ENCODE measurements around the gene FBP1. TPM values are rescaled to one million over a fixed set of nuclear protein-coding genes. Genes with fewer than 3 reads are reported as not detected.

FBP1 gene
- total RNA-seq, 1 experiment from 2014 or later: 2.3 TPM

DNA sequence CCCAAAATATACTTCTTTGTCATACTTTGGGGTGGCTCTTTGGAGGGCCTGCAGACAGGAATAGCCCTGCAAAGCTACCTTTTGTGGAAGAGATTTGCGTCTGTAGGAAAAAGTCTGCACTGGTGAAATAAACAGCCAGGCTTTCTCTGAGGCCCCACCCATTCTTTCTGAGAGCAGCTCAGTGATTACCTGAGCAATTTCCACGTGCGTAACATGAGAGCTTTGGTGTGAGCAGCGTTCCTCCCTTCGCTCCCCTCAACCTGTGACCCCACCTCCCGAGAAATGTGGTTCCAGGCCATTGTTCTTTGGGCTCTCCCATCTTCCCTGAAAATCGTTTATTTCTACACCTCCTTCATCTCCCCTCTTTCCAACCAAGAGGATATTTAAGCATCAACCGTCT is 23.8 kb upstream of the FBP1 start:
- TF ChIP-seq, protein P1, sequence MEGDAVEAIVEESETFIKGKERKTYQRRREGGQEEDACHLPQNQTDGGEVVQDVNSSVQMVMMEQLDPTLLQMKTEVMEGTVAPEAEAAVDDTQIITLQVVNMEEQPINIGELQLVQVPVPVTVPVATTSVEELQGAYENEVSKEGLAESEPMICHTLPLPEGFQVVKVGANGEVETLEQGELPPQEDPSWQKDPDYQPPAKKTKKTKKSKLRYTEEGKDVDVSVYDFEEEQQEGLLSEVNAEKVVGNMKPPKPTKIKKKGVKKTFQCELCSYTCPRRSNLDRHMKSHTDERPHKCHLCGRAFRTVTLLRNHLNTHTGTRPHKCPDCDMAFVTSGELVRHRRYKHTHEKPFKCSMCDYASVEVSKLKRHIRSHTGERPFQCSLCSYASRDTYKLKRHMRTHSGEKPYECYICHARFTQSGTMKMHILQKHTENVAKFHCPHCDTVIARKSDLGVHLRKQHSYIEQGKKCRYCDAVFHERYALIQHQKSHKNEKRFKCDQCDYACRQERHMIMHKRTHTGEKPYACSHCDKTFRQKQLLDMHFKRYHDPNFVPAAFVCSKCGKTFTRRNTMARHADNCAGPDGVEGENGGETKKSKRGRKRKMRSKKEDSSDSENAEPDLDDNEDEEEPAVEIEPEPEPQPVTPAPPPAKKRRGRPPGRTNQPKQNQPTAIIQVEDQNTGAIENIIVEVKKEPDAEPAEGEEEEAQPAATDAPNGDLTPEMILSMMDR (IDR thresholded peaks at IDR 0.05; ENCODE audit: insufficient read depth in 1 of 2, low read depth in 1 of 2, low read length in 1 of 2, severe bottlenecking in 1 of 2, unreplicated experiment in 1 of 2): no peak
- Histone ChIP-seq H3K4me1 (peaks cover 10% of the 10 kb centered on the region), H3K9me3 (no peaks in the 10 kb centered on the region), H3K27me3 (replicated peaks; ENCODE audit: control insufficient read depth, insufficient read depth, low read length) (no peaks in the 10 kb centered on the region), H3K4me3 (ENCODE audit: low read depth, low read length) (no peak overlapping the region), H3K36me3 (ENCODE audit: control insufficient read depth, insufficient read depth, low read length) (no peaks in the 10 kb centered on the region; the same call in 1 of the 2 replicates)
- ChIA-PET CTCF (interaction anchor here (0.5 to 0.6 kb wide), 2 partner anchors 36 to 253 kb away, joined by 3 to 5 read pairs; no protein-coding TSS in a partner anchor), POLR2A (no interaction called here)
- Mint-ChIP-seq H3K4me1 (ENCODE audit: low read depth, unreplicated experiment) (peaks cover 7% of the 10 kb centered on the region), H3K27ac (ENCODE audit: unreplicated experiment) (no peak overlapping the region), H3K27me3 (ENCODE audit: insufficient read depth, unreplicated experiment) (no peaks in the 10 kb centered on the region), H3K9me3 (ENCODE audit: unreplicated experiment) (no peaks in the 10 kb centered on the region), H3K4me3 (ENCODE audit: unreplicated experiment) (no peak overlapping the region), H3K36me3 (ENCODE audit: insufficient read depth, unreplicated experiment) (no peaks in the 10 kb centered on the region)
- no peak for DNase-seq
- intact Hi-C loops (cut with micrococcal nuclease; ENCODE audit: unreplicated experiment): loop anchor here (5.0 kb wide), 1 partner anchor 646 kb away; no protein-coding TSS in a partner anchor
- no TSS peak for BruUV-seq (replicated peaks)

DNA sequence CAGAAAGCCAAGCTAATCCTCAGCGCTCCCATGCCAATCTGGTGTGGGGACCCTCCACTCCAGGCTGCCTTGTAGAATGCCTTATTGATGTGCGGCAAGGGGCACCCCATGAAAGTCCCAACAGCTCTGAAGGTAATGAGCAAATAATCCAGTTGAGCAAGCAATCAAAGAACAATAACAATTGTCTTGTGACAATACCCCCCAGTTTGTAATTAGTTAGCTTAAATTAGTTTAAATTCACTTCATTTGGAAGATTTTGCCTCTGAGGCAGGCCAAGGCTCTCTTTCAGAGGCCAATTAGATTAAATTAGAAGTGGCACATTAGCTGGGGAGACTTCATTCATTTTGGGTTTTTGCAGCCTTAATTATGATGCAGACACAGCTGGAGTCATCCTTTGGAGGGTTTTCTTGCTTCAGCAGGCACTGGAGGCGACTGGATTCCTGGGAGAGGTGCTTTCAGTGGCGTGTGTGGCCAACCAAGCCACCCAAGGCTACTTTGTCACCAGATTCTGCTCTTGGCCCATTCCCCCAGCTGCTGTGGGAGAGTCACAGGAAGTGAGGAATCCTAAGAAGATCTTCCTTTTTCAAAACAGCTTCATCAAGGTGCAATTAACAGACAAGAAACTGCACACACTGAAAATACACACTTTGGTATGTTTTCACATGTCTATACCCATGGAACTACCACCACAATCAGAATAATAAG is 17.9 kb upstream of the FBP1 start:
- H3K9me3 Mint-ChIP-seq (ENCODE audit: unreplicated experiment): no peaks in the 10 kb centered on the region
- intact Hi-C loops (cut with micrococcal nuclease; ENCODE audit: unreplicated experiment): no loop called here
- no peaks in the 10 kb centered on the region for H3K27me3 Mint-ChIP-seq (ENCODE audit: insufficient read depth, unreplicated experiment)
- no peak for DNase-seq
- no peaks in the 10 kb centered on the region for H3K4me1 Mint-ChIP-seq (ENCODE audit: low read depth, unreplicated experiment)
- ChIA-PET CTCF (interaction anchor here (1.4 kb wide), 1 partner anchor 12 kb away, joined by 8 read pairs; no protein-coding TSS in a partner anchor), POLR2A (no interaction called here)
- no peaks in the 10 kb centered on the region for H3K36me3 Mint-ChIP-seq (ENCODE audit: insufficient read depth, unreplicated experiment)
- Histone ChIP-seq H3K9me3 (no peaks in the 10 kb centered on the region), H3K36me3 (ENCODE audit: control insufficient read depth, insufficient read depth, low read length) (no peaks in the 10 kb centered on the region), H3K27me3 (replicated peaks; ENCODE audit: control insufficient read depth, insufficient read depth, low read length) (no peaks in the 10 kb centered on the region), H3K4me1 (no peaks in the 10 kb centered on the region), H3K4me3 (ENCODE audit: low read depth, low read length) (no peak overlapping the region)
- H3K27ac Mint-ChIP-seq (ENCODE audit: unreplicated experiment): no peak overlapping the region
- TF ChIP-seq, protein P1 (IDR thresholded peaks at IDR 0.05; ENCODE audit: insufficient read depth in 1 of 2, low read depth in 1 of 2, low read length in 1 of 2, severe bottlenecking in 1 of 2, unreplicated experiment in 1 of 2): no peak
- no peak overlapping the region for H3K4me3 Mint-ChIP-seq (ENCODE audit: unreplicated experiment)
- BruUV-seq (replicated peaks): no TSS peak

- no TSS peak for BruUV-seq (replicated peaks)
- H3K9me3 Mint-ChIP-seq (ENCODE audit: unreplicated experiment): no peaks in the 10 kb centered on the region
- DNase-seq: no peak
- H3K4me3 Mint-ChIP-seq (ENCODE audit: unreplicated experiment): no peak overlapping the region
- Histone ChIP-seq H3K36me3 (ENCODE audit: control insufficient read depth, insufficient read depth, low read length) (no peaks in the 10 kb centered on the region), H3K27me3 (replicated peaks; ENCODE audit: control insufficient read depth, insufficient read depth, low read length) (no peaks in the 10 kb centered on the region), H3K4me1 (no peaks in the 10 kb centered on the region), H3K4me3 (ENCODE audit: low read depth, low read length) (no peak overlapping the region), H3K9me3 (no peaks in the 10 kb centered on the region)
- H3K27me3 Mint-ChIP-seq (ENCODE audit: insufficient read depth, unreplicated experiment): no peaks in the 10 kb centered on the region
- H3K36me3 Mint-ChIP-seq (ENCODE audit: insufficient read depth, unreplicated experiment): no peaks in the 10 kb centered on the region
- CTCF ChIA-PET: interaction anchor here (1.4 kb wide), 1 partner anchor 13 kb away, joined by 8 read pairs; no protein-coding TSS in a partner anchor
- H3K4me1 Mint-ChIP-seq (ENCODE audit: low read depth, unreplicated experiment): no peaks in the 10 kb centered on the region
- intact Hi-C loops (cut with micrococcal nuclease; ENCODE audit: unreplicated experiment): no loop called here
- TF ChIP-seq, protein P1 (IDR thresholded peaks at IDR 0.05; ENCODE audit: insufficient read depth in 1 of 2, low read depth in 1 of 2, low read length in 1 of 2, severe bottlenecking in 1 of 2, unreplicated experiment in 1 of 2): no peak
- H3K27ac Mint-ChIP-seq (ENCODE audit: unreplicated experiment): no peak overlapping the region
- POLR2A ChIA-PET: no interaction called here
Observed at GRCh38 chr9:94656200-94656599, 16.9 kb upstream of the FBP1 start.
